Common myeloid progenitor, CD34-positive (primary cell): ENCODE data around the gene PNCK.

ENCODE experiments used
- CTCF ChIA-PET: fragments of 350-600 bp; sonication (Branson Sonifier 250); formaldehyde crosslinking; loops from one replicate; lab custom pipeline; 2021; ENCODE audit warnings: antibody characterized with exemption; lab: Charles Lee
- POLR2A ChIA-PET: fragments of 350-600 bp; sonication (Branson Sonifier 250); formaldehyde crosslinking; loops from one replicate; lab custom pipeline; 2021; ENCODE audit warnings: antibody characterized with exemption; lab: Charles Lee
- DNase-seq, 3 donors: peaks; one replicate each; pipeline versions ENCODE4 v3.0.0 to v3.0.0-alpha.2; 2013
- H3K27ac ChIP-seq, 2 experiments: 1 replicate in 1 of 2; 2 replicates in 1 of 2; pipeline ENCODE4 v1.7.0; 2013; ENCODE audit warnings: inconsistent platforms in 2 of 2, low read length in 2 of 2, mild to moderate bottlenecking in 2 of 2, low read depth in 1 of 2, moderate library complexity in 1 of 2; ENCODE audit not compliant: severe bottlenecking in 2 of 2, insufficient read depth in 1 of 2, poor library complexity in 1 of 2
- H3K27me3 ChIP-seq, 5 experiments: replicated peaks in 2 of 5; 1 replicate in 3 of 5; 2 replicates in 2 of 5; pipeline versions ENCODE4 v1.6.1 to v1.7.0; 2013; ENCODE audit warnings: low read length in 4 of 5, mild to moderate bottlenecking in 2 of 5, moderate library complexity in 2 of 5, inconsistent platforms in 1 of 5; ENCODE audit not compliant: insufficient read depth in 5 of 5, control insufficient read depth in 4 of 5
- H3K36me3 ChIP-seq, 4 experiments: 1 replicate in 2 of 4; 2 replicates in 2 of 4; pipeline versions ENCODE4 v1.6.1 to v1.7.0; 2013; ENCODE audit warnings: low read length in 3 of 4, control low read depth in 1 of 4, mild to moderate bottlenecking in 1 of 4; ENCODE audit not compliant: control insufficient read depth in 4 of 4, insufficient read depth in 4 of 4
- H3K4me1 ChIP-seq, 4 experiments: 1 replicate in 3 of 4; 2 replicates in 1 of 4; pipeline versions ENCODE4 v1.6.1 to v1.7.1; 2013; ENCODE audit warnings: low read length in 3 of 4, mild to moderate bottlenecking in 3 of 4, control low read depth in 1 of 4, inconsistent platforms in 1 of 4, moderate library complexity in 1 of 4; ENCODE audit not compliant: control insufficient read depth in 4 of 4, insufficient read depth in 4 of 4; ENCODE audit errors: control extremely low read depth in 1 of 4
- H3K4me3 ChIP-seq, 7 experiments: 1 replicate in 4 of 7; 2 replicates in 3 of 7; pipeline versions ENCODE4 v1.5.1 to v1.7.0; 2013; ENCODE audit warnings: mild to moderate bottlenecking in 7 of 7, low read length in 6 of 7, moderate library complexity in 6 of 7, inconsistent platforms in 2 of 7, low read depth in 2 of 7, control low read depth in 1 of 7; ENCODE audit not compliant: insufficient read depth in 4 of 7, control insufficient read depth in 1 of 7; ENCODE audit errors: extremely low read depth in 1 of 7
- H3K9me3 ChIP-seq, 5 experiments: 1 replicate in 4 of 5; 2 replicates in 1 of 5; pipeline versions ENCODE4 v1.6.1 to v1.7.1; 2013; ENCODE audit warnings: low read length in 4 of 5, mild to moderate bottlenecking in 2 of 5, inconsistent platforms in 1 of 5, low read depth in 1 of 5, moderate library complexity in 1 of 5; ENCODE audit not compliant: control insufficient read depth in 4 of 5, insufficient read depth in 2 of 5; ENCODE audit errors: control extremely low read depth in 1 of 5
- WGBS: methylation state at CpG from one replicate; pipeline ENCODE4 v1.1.5; 2013; ENCODE audit not compliant: insufficient coverage; 5-methylcytosine and 5-hydroxymethylcytosine counted together

The PNCK gene

DNA sequence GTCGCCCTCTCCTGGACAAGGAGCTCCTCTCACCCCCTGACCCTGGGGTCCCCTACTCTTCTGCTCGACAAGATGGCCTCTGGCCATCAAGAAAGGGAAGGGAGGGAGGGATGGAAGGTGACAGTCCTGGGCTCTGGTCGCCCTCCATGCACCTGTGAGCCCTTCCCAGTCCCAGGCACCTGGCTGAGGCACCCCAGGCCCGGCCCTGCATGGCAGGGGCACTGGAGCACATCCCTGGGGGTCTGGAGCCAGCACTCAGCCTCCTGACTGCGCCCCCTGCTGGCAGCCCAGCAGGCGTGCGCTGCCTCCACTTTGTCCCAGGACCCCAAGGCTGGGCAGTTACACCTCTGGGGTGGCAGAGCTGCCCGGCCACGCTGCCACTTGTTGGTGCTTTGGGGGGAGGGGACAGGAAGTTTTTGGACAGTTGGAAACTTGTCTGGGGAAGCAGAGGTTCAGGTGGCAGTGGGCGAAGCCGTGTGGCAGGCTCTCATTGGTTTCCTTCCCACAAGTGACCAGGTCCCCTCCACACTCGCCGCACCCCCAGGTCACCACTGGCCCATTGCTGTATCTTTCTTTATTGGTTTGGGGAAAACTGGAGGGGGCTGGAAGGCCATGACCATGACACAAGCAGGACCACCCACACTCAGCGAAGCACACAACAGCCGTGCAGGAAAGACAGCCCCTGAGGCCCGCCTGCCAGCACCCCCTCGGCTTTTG is 4.3 kb downstream of the PNCK start:
- 47% methylated on average over 5 of the region's 17 CpGs for WGBS
- peak in 2 of 3 donors; percentile 44 to 53 for DNase-seq
- Histone ChIP-seq H3K27me3 (peaks cover 0 to 54% (median 3%) of the 10 kb centered on the region in 5 experiments), H3K9me3 (peaks cover 0 to 8% (median 0%) of the 10 kb centered on the region in 5 experiments), H3K4me3 (no peak overlapping the region), H3K27ac (no peak overlapping the region), H3K4me1 (peaks cover 0 to 5% (median under 1%) of the 10 kb centered on the region in 4 experiments), H3K36me3 (no peaks in the 10 kb centered on the region)
- ChIA-PET CTCF (interaction anchor here (0.7 to 6.0 kb wide), 11 partner anchors 12 to 142 kb away, joined by 3 to 59 read pairs (median 7); no protein-coding TSS in a partner anchor), POLR2A (no interaction called here)

DNA sequence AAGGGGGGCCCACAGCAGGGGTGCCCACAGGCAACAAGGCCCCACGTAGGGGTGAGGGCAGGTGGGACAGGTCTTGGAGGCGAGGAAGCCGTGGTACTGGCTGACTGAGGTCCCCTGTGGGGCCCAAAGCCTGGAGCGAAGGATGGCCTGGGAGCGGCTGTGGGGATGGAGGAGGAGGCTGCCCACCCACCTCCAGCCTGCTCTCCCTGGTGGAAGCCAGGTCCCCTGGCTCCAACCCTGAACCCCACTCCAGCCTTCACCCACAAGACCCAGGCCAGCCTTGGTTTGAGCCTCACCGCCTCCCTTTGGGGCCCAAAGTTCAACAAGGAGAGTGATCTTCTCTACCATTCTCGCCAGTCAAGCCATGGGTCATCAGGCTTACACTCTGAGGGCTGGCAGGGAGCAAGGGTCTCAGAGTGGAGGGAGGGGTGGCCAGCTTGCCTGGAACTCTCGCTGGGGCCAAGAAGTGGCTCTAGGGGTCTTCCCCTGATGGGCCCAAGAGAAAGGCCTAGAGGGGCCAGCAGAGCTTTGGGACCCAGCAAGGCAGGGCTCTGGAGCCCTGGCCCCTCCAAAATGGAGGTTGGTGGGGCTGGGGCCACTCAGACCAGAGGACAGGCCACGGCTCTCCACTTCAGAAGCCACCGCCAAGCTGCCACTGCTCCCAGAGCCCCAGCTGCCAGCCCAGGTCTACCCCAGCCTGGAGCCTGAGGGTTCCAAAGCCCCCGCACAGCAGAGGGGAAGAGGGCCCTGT is 5.0 kb downstream of the PNCK start:
- no peak for DNase-seq
- POLR2A ChIA-PET, result no interaction called here
- WGBS, result 91% methylated on average over 8 of the region's 11 CpGs
- Histone ChIP-seq H3K27me3 (peaks cover 0 to 49% (median 2%) of the 10 kb centered on the region in 5 experiments), H3K4me3 (no peak overlapping the region), H3K36me3 (no peaks in the 10 kb centered on the region), H3K9me3 (peaks cover 0 to 8% (median 0%) of the 10 kb centered on the region in 5 experiments), H3K4me1 (peaks cover 0 to 5% (median under 1%) of the 10 kb centered on the region in 4 experiments), H3K27ac (no peak overlapping the region)
- CTCF ChIA-PET, result interaction anchor here (0.9 to 6.0 kb wide), 15 partner anchors 10 to 141 kb away, joined by 3 to 59 read pairs (median 7); no protein-coding TSS in a partner anchor

DNA sequence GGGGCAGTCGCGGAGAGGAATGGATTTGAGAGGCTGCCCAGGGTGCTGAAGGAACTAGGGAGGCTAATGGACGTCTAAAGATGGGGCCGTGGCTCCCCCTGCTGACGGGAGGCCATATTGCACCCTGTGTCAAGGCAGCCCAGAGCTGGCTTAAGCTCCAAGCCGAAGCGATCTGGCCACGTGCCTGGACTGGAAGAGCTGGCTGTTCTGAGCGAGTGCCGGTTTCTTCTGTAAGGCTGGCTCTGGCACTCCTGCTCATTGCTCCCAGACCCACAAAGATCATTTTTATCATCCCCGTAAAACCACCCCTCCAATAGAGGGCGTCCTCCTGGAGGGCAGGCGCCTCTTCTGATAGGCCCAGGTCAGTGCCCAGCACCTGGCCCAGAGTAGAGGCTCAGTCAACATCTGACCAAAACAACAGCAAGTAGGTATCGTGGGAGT is 5.6 kb downstream of the PNCK start:
- Histone ChIP-seq H3K4me1 (peaks cover 0 to 3% (median under 1%) of the 10 kb centered on the region in 4 experiments), H3K27ac (no peak overlapping the region), H3K36me3 (no peaks in the 10 kb centered on the region), H3K4me3 (peak overlapping the region in 4 of 7 experiments; percentile 37 to 70 (median 48)), H3K27me3 (peaks cover 0 to 48% (median 2%) of the 10 kb centered on the region in 5 experiments), H3K9me3 (peaks cover 0 to 8% (median 0%) of the 10 kb centered on the region in 5 experiments)
- POLR2A ChIA-PET, result no interaction called here
- DNase-seq, result peak; percentile 74 to 86 (median 82)
- CTCF ChIA-PET, result interaction anchor here (0.9 to 6.0 kb wide), 18 partner anchors 10 to 129 kb away, joined by 3 to 59 read pairs (median 6); no protein-coding TSS in a partner anchor
- WGBS, result 25% methylated on average over 12 of the region's 14 CpGs

DNA sequence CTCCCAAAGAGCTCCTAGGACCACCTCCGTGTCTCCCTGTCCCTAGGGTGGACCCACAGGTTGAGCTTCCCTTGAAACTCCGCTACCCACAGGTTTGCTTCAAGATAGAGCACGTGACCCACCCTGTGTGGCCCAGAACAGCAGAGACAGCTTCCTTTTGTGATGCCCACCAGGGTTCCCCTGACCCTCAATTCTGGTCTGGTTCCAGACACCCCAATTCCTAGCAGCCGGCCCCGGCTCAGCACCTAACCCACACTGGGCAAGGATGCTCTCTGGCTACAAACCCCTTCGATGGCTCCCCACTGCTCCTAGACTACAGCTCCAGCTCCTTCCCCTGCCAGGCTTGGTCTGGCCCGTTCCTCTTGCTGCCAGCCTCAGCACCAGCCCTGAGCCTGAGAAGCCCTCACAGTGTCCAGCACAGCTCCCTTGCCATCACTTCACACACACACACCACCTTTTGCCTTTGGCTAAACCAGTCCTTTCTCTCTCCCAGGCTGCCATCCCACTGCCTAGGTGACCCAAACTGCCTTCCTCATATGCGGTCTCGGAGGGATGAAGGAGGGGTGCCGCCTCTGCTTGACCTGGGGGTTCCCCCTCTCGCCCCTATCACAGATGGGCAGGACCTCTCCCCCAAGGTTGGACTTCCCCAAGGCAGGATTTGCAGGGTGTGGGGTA is 6.2 kb downstream of the PNCK start:
- Histone ChIP-seq H3K27ac (no peak overlapping the region), H3K36me3 (no peaks in the 10 kb centered on the region), H3K27me3 (peaks cover 0 to 47% (median 2%) of the 10 kb centered on the region in 5 experiments), H3K4me1 (peaks cover 0 to 3% (median under 1%) of the 10 kb centered on the region in 4 experiments), H3K4me3 (peak overlapping the region in 5 of 7 experiments; percentile 26 to 70 (median 39)), H3K9me3 (peaks cover 0 to 8% (median 0%) of the 10 kb centered on the region in 5 experiments)
- 75% methylated on average over 9 of the region's 11 CpGs for WGBS
- CTCF ChIA-PET, result interaction anchor here (0.7 to 6.0 kb wide), 23 partner anchors 10 to 726 kb away, joined by 3 to 59 read pairs (median 4); no protein-coding TSS in a partner anchor
- POLR2A ChIA-PET, result no interaction called here
- DNase-seq, result peak in 1 of 3 donors; percentile 23

DNA sequence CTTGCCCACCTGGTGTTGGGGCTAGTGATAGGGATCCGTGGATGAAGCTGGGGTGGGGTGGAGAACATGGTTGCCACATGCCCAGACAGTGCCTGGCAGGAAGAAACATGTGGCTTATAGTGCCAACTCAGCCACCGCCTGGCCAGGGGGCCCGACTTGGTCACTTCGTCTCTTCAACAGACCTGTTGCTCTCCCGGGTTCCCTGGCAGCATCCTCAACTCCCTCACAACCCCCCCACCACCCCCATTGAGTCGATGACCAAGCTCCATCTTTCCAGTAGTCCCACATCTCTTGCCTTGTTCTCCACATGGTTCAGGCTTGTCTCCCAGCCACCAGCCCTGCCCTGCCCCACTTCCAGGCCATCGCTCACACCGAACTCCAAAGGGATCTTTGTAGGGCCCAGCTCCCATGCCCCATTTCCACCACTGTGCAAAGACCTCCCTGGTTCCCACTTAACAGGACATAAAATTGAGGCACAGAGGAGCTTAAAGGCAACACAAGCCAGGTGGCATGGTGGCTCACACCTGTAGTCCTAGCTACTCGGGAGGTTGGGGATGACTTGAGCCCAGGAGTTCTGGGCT is 7.8 kb downstream of the PNCK start:
- DNase-seq, result no peak
- H3K27me3 ChIP-seq, result peaks cover 2 to 50% (median 3%) of the 10 kb centered on the region in 5 experiments
- POLR2A ChIA-PET, result no interaction called here
- WGBS, result 90% methylated on average over 8 of the region's 9 CpGs
- H3K36me3 ChIP-seq, result no peaks in the 10 kb centered on the region
- H3K4me1 ChIP-seq, result peaks cover 0 to 3% (median under 1%) of the 10 kb centered on the region in 4 experiments
- CTCF ChIA-PET, result interaction anchor here (0.8 to 6.0 kb wide), 6 partner anchors 18 to 127 kb away, joined by 3 to 59 read pairs (median 8); no protein-coding TSS in a partner anchor
- H3K27ac ChIP-seq, result no peak overlapping the region
- H3K9me3 ChIP-seq, result peaks cover 0 to 8% (median 0%) of the 10 kb centered on the region in 5 experiments
- H3K4me3 ChIP-seq, result no peak overlapping the region

DNA sequence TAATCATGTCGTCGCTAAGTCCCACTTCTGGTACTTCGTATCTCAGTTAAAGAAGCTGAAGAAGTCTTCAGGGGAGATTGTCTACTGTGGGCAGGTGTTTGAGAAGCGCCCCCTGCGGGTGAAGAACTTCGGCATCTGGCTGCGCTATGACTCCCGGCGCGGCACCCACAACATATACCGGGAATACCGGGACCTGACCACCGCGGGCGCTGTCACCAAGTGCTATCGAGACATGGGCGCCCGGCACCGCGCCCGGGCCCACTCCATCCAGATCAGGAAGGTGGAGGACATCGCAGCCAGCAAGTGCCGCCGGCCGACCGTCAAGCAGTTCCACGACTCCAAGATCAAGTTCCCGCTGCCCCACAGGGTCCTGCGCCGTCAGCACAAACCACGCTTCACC is 11.3 kb downstream of the PNCK start:
- peak overlapping the region in 2 of 7 experiments; percentile 43 to 58 for H3K4me3 ChIP-seq
- peaks cover 3 to 50% (median 4%) of the 10 kb centered on the region in 5 experiments for H3K27me3 ChIP-seq
- H3K27ac ChIP-seq, result no peak overlapping the region
- POLR2A ChIA-PET, result no interaction called here
- WGBS, result 23% methylated on average over 27 of the region's 31 CpGs
- CTCF ChIA-PET, result interaction anchor here (1.0 to 1.9 kb wide), 7 partner anchors 9 to 108 kb away, joined by 3 to 4 read pairs (median 4); partner anchors contain the start of gene DUSP9
- H3K9me3 ChIP-seq, result peaks cover 0 to 13% (median 0%) of the 10 kb centered on the region in 5 experiments
- no peaks in the 10 kb centered on the region for H3K4me1 ChIP-seq
- no peaks in the 10 kb centered on the region for H3K36me3 ChIP-seq
- peak; percentile 30 to 40 (median 39) for DNase-seq
